ENCODE data around the gene TBC1D4.
"Not testable (repeated sequence)": the region's sequence is repeated elsewhere in the genome, so short reads cannot be mapped to it uniquely, and the experiment has no call there.

Gene TBC1D4

GRCh38 chr13:75447493-75447892 lies 34.5 kb downstream of the TBC1D4 start:
- DNase-seq: no peak

GRCh38 chr13:75446874-75447273 lies 35.1 kb downstream of the TBC1D4 start:
- no peak for DNase-seq

- no peak for DNase-seq
Observed at GRCh38 chr13:75445717-75446499, 36.1 kb downstream of the TBC1D4 start.

- no peak for DNase-seq
Observed at GRCh38 chr13:75444016-75444415, 38.0 kb downstream of the TBC1D4 start.

- no peak for DNase-seq
Observed at GRCh38 chr13:75443356-75443958, 38.5 kb downstream of the TBC1D4 start.

GRCh38 chr13:75442736-75443234 lies 39.2 kb downstream of the TBC1D4 start:
- DNase-seq: no peak

GRCh38 chr13:75440100-75440499 lies 41.9 kb downstream of the TBC1D4 start:
- DNase-seq: no peak

- no peak for DNase-seq
Observed at GRCh38 chr13:75437582-75438318, 44.2 kb downstream of the TBC1D4 start.

GRCh38 chr13:75434126-75434525 lies 47.8 kb downstream of the TBC1D4 start:
- not testable (repeated sequence) for DNase-seq

GRCh38 chr13:75432811-75433244 lies 49.1 kb downstream of the TBC1D4 start:
- no peak for DNase-seq

GRCh38 chr13:75432045-75432444 lies 49.9 kb downstream of the TBC1D4 start:
- DNase-seq: no peak

GRCh38 chr13:75430436-75431209 lies 51.3 kb downstream of the TBC1D4 start:
- DNase-seq: no peak

- DNase-seq: no peak
Observed at GRCh38 chr13:75426421-75426820, 55.5 kb downstream of the TBC1D4 start.

GRCh38 chr13:75425216-75426009 lies 56.6 kb downstream of the TBC1D4 start:
- no peak for DNase-seq

- DNase-seq: no peak
Observed at GRCh38 chr13:75423946-75424345, 58.0 kb downstream of the TBC1D4 start.

- peak; percentile 60 to 78 (median 75) for DNase-seq
Observed at GRCh38 chr13:75422028-75422427, 59.9 kb downstream of the TBC1D4 start.

GRCh38 chr13:75421133-75421532 lies 60.8 kb downstream of the TBC1D4 start:
- no peak for DNase-seq

GRCh38 chr13:75419656-75420055 lies 62.3 kb downstream of the TBC1D4 start:
- no peak for DNase-seq

GRCh38 chr13:75418997-75419396 lies 63.0 kb downstream of the TBC1D4 start:
- no peak for DNase-seq

GRCh38 chr13:75418186-75418843 lies 63.7 kb downstream of the TBC1D4 start:
- no peak for DNase-seq

- peak in 2 of 3 donors; percentile 16 to 39 for DNase-seq
Observed at GRCh38 chr13:75417656-75418055, 64.3 kb downstream of the TBC1D4 start.
